ENCODE measurements around the gene TP53I13. TPM values are rescaled to one million over a fixed set of nuclear protein-coding genes. Genes with fewer than 3 reads are reported as not detected.

Gene TP53I13
- total and polyA plus RNA-seq, 2 of the 13 experiments (the other 11 are each of a cell fraction or from before 2014, with no cell fraction given), result 16.9 to 25.7 TPM

- TF ChIP-seq FOXA3 (CRISPR knock-in tag; IDR thresholded peaks at IDR 0.05) (0 out of 2 replicates have a peak, but pooled peaks have one; percentile 2), ARNTL (CRISPR knock-in tag; IDR thresholded peaks at IDR 0.05) (0 out of 2 replicates have a peak, but pooled peaks have one; percentile 3), ZFP37 (CRISPR knock-in tag; IDR thresholded peaks at IDR 0.05; ENCODE audit: borderline replicate concordance) (0 out of 2 replicates have a peak, but pooled peaks have one; percentile 26), NR2F2 (IDR thresholded peaks at IDR 0.05; ENCODE audit: borderline replicate concordance, low read depth) (0 out of 2 replicates have a peak, but pooled peaks have one; percentile 0), ZNF180 (CRISPR knock-in tag; IDR thresholded peaks at IDR 0.05; ENCODE audit: borderline replicate concordance, low read depth) (peak; percentile 40; the same call in 1 of the 2 replicates), USF2 (IDR thresholded peaks at IDR 0.05; ENCODE audit: low read depth, low read length) (no peak), USF2 (CRISPR knock-in tag; IDR thresholded peaks at IDR 0.05; ENCODE audit: borderline replicate concordance) (0 out of 2 replicates have a peak, but pooled peaks have one; percentile 39), TBP (CRISPR knock-in tag; IDR thresholded peaks at IDR 0.05) (no peak), ZFY (CRISPR knock-in tag; IDR thresholded peaks at IDR 0.05) (peak; percentile 5; the same call in 1 of the 2 replicates), PLRG1 (conservative IDR thresholded peaks at IDR 0.05) (no peak), ISL2 (CRISPR knock-in tag; IDR thresholded peaks at IDR 0.05) (peak; percentile 5; the same call in 1 of the 2 replicates), ZNF543 (CRISPR knock-in tag; IDR thresholded peaks at IDR 0.05) (peak; percentile 19; the same call in 1 of the 2 replicates), SKIL (CRISPR knock-in tag; IDR thresholded peaks at IDR 0.05; ENCODE audit: borderline replicate concordance) (0 out of 2 replicates have a peak, but pooled peaks have one; percentile 20), ZNF577 (CRISPR knock-in tag; IDR thresholded peaks at IDR 0.05; ENCODE audit: borderline replicate concordance, low read depth) (no peak), DZIP1 (CRISPR knock-in tag; IDR thresholded peaks at IDR 0.05) (0 out of 2 replicates have a peak, but pooled peaks have one; percentile 65), NFAT5 (CRISPR knock-in tag; IDR thresholded peaks at IDR 0.05) (0 out of 2 replicates have a peak, but pooled peaks have one; percentile 46)
Measured at GRCh38 chr17:29590411-29591145, 22.1 kb downstream of the TP53I13 start (continued).

Measured in HepG2 (cell line).